Prostate gland (tissue), 2 donors: Measurements from ENCODE around the gene CCDC121.

Experiments
- POLR2AphosphoS5 ChIP-seq: sonication (generic); formaldehyde crosslinking; IDR thresholded peaks from one replicate; pipeline ENCODE4 v1.6.1; 2017; ENCODE audit warnings: antibody characterized with exemption
- TF ChIP-seq, protein P1 (sequence below), 4 experiments: fragments of 200-600 bp in 2 of 4; fragments of 450-650 bp in 2 of 4; sonication (generic) in 2 of 4; IDR thresholded peaks; 1 replicate in 3 of 4; 2 replicates in 1 of 4; pipeline ENCODE4 v1.5.1; 2016 to 2019; ENCODE audit warnings: antibody characterized with exemption in 4 of 4, mild to moderate bottlenecking in 2 of 4, moderate library complexity in 2 of 4

DNA sequence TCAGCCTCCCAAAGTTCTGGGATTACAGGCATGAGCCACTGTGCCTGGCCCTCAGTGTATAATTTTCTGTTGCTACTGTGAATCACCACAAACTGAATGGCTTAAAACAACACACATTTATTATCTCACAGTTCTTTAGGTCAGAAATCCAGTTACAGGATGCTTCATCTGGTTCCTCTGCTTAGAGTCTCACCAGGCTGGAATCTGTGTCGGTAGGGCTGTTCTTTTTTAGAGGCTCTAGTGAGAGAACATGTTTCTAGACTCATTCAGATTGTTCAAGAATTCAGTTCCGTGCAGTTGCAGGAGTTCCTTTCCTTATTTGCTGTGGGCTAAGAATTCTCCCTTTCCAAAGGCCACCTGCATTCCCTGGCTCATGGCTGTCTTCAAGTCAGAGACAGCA lies 22.2 kb downstream of the CCDC121 start:
- TF ChIP-seq, protein P1, sequence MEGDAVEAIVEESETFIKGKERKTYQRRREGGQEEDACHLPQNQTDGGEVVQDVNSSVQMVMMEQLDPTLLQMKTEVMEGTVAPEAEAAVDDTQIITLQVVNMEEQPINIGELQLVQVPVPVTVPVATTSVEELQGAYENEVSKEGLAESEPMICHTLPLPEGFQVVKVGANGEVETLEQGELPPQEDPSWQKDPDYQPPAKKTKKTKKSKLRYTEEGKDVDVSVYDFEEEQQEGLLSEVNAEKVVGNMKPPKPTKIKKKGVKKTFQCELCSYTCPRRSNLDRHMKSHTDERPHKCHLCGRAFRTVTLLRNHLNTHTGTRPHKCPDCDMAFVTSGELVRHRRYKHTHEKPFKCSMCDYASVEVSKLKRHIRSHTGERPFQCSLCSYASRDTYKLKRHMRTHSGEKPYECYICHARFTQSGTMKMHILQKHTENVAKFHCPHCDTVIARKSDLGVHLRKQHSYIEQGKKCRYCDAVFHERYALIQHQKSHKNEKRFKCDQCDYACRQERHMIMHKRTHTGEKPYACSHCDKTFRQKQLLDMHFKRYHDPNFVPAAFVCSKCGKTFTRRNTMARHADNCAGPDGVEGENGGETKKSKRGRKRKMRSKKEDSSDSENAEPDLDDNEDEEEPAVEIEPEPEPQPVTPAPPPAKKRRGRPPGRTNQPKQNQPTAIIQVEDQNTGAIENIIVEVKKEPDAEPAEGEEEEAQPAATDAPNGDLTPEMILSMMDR (IDR thresholded peaks at IDR 0.05): no peak
- no peak for TF ChIP-seq POLR2AphosphoS5
